ENCODE data around the gene SLC1A2.
A peak's percentile ranks its signal among the peaks of the same experiment; 100 is the strongest.

Gene SLC1A2

DNA sequence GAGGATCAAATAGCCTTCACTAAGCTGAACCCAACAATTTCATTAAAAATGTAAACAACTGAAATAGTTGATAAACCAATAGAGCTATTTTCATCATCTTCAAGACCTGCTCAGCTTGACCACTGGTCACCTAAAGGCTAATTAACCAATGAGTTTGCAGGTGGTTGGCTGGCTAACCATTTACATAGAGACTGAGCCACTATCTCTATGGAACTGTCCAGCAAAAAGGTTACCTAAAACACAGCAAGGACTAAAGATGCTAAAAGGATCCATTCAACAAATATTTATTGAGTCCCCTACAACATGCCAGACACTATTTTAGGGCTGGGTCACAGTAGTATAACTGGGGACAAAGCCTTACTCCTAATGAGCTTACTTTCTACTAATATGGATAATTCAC lies 156.6 kb downstream of the SLC1A2 start:
- Histone ChIP-seq H3K36me3 (ENCODE audit: control insufficient read depth, insufficient read depth, low read length) (no peaks in the 10 kb centered on the region), H3K4me3 (replicated peaks; ENCODE audit: low read depth, low read length) (no peak overlapping the region), H3K27me3 (replicated peaks; ENCODE audit: control insufficient read depth, insufficient read depth, low read length) (no peaks in the 10 kb centered on the region)
- TF ChIP-seq, protein P1, sequence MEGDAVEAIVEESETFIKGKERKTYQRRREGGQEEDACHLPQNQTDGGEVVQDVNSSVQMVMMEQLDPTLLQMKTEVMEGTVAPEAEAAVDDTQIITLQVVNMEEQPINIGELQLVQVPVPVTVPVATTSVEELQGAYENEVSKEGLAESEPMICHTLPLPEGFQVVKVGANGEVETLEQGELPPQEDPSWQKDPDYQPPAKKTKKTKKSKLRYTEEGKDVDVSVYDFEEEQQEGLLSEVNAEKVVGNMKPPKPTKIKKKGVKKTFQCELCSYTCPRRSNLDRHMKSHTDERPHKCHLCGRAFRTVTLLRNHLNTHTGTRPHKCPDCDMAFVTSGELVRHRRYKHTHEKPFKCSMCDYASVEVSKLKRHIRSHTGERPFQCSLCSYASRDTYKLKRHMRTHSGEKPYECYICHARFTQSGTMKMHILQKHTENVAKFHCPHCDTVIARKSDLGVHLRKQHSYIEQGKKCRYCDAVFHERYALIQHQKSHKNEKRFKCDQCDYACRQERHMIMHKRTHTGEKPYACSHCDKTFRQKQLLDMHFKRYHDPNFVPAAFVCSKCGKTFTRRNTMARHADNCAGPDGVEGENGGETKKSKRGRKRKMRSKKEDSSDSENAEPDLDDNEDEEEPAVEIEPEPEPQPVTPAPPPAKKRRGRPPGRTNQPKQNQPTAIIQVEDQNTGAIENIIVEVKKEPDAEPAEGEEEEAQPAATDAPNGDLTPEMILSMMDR (IDR thresholded peaks at IDR 0.05; ENCODE audit: insufficient read depth, low read length, poor library complexity, severe bottlenecking): no peak
- no peak for DNase-seq (ENCODE audit: extremely low read depth, insufficient read length)

DNA sequence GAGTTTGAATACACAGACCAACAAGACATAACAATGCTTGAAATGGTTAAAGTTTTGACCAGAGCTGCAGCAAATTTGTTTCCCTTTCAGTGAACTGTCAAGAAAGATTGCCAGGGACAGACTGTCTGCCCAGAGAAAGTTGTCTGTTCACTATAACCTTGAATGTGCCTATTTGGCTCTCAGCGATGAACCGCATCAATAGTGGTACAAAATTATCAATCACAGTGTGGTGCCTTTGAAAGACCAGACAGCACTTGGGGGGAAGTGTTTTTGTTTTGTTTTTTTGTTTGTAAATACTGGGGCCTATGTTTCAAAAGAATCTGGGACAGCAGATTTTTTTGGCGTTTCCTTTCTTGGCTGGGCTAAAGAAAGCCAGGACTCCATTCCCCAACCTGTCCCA lies 157.3 kb downstream of the SLC1A2 start:
- no peaks in the 10 kb centered on the region for H3K36me3 ChIP-seq (ENCODE audit: control insufficient read depth, insufficient read depth, low read length)
- TF ChIP-seq, protein P1 (IDR thresholded peaks at IDR 0.05; ENCODE audit: insufficient read depth, low read length, poor library complexity, severe bottlenecking): no peak
- H3K27me3 ChIP-seq (replicated peaks; ENCODE audit: control insufficient read depth, insufficient read depth, low read length): no peaks in the 10 kb centered on the region
- DNase-seq (ENCODE audit: extremely low read depth, insufficient read length): no peak
- no peak overlapping the region for H3K4me3 ChIP-seq (replicated peaks; ENCODE audit: low read depth, low read length)

- no peak for DNase-seq (ENCODE audit: extremely low read depth, insufficient read length)
- TF ChIP-seq, protein P1 (IDR thresholded peaks at IDR 0.05; ENCODE audit: insufficient read depth, low read length, poor library complexity, severe bottlenecking): no peak
- no peaks in the 10 kb centered on the region for H3K36me3 ChIP-seq (ENCODE audit: control insufficient read depth, insufficient read depth, low read length)
- H3K4me3 ChIP-seq (replicated peaks; ENCODE audit: low read depth, low read length): no peak overlapping the region
- no peaks in the 10 kb centered on the region for H3K27me3 ChIP-seq (replicated peaks; ENCODE audit: control insufficient read depth, insufficient read depth, low read length)
These were observed 158.2 kb downstream of the SLC1A2 start for GRCh38 chr11:35261197-35261596.

DNA sequence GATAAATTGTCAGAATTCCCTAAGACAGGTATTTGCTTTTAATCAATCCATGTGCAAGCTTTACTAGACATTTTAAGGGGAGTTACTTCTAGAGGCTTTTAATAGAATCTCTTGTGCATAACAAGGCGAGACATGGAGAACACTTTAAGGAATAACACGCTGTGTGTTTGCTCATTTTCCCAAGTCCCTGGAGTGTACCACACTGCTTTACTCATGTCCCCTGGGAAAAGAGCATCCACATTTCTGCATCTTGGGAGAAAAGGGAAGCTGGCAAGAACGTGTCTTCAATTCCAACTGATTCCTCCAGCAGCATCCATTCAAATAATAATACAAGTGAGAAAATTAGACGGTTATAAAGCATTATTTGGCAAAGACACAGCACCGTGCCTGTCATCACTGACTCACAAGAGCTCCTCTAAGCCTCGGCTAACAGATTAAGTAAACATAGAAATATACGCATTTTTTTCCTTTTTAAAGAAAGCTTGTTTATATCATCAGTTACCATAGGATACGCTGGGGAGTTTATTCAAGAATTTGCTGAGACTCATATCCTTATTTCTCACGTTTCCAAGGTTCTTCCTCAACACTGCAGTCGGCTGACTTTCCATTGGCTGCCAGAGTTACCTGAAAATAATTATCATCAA lies 158.9 kb downstream of the SLC1A2 start:
- TF ChIP-seq, protein P1 (IDR thresholded peaks at IDR 0.05; ENCODE audit: insufficient read depth, low read length, poor library complexity, severe bottlenecking): no peak
- no peak for DNase-seq (ENCODE audit: extremely low read depth, insufficient read length)
- Histone ChIP-seq H3K27me3 (replicated peaks; ENCODE audit: control insufficient read depth, insufficient read depth, low read length) (no peaks in the 10 kb centered on the region), H3K4me3 (replicated peaks; ENCODE audit: low read depth, low read length) (no peak overlapping the region), H3K36me3 (ENCODE audit: control insufficient read depth, insufficient read depth, low read length) (no peaks in the 10 kb centered on the region)

- H3K36me3 ChIP-seq (ENCODE audit: control insufficient read depth, insufficient read depth, low read length): no peaks in the 10 kb centered on the region
- H3K4me3 ChIP-seq (replicated peaks; ENCODE audit: low read depth, low read length): no peak overlapping the region
- no peak for DNase-seq (ENCODE audit: extremely low read depth, insufficient read length)
- no peaks in the 10 kb centered on the region for H3K27me3 ChIP-seq (replicated peaks; ENCODE audit: control insufficient read depth, insufficient read depth, low read length)
- TF ChIP-seq, protein P1 (IDR thresholded peaks at IDR 0.05; ENCODE audit: insufficient read depth, low read length, poor library complexity, severe bottlenecking): no peak
These were observed 159.8 kb downstream of the SLC1A2 start for GRCh38 chr11:35259529-35259928.

GRCh38 chr11:35257281-35257680 lies 162.1 kb downstream of the SLC1A2 start:
- TF ChIP-seq, protein P1 (IDR thresholded peaks at IDR 0.05; ENCODE audit: insufficient read depth, low read length, poor library complexity, severe bottlenecking): no peak
- H3K4me3 ChIP-seq (replicated peaks; ENCODE audit: low read depth, low read length): no peak overlapping the region
- H3K36me3 ChIP-seq (ENCODE audit: control insufficient read depth, insufficient read depth, low read length): no peaks in the 10 kb centered on the region
- no peaks in the 10 kb centered on the region for H3K27me3 ChIP-seq (replicated peaks; ENCODE audit: control insufficient read depth, insufficient read depth, low read length)
- peak; percentile 33 for DNase-seq (ENCODE audit: extremely low read depth, insufficient read length)
